K562 (cell line): Measurements from ENCODE around the gene DGCR8. TPM values are rescaled to one million over a fixed set of nuclear protein-coding genes. Genes with fewer than 3 reads are reported as not detected.

ENCODE experiments used
- CBX1 ChIP-seq: sonication (generic); IDR thresholded peaks from 2 replicates; pipeline ENCODE4 v1.6.1; 2016; ENCODE audit warnings: antibody characterized with exemption, low read depth, mild to moderate bottlenecking
- CLOCK ChIP-seq: fragments of 250-450 bp; sonication (Bioruptor Pico); IDR thresholded peaks from 2 replicates; pipeline ENCODE4 v1.4.0; 2020; ENCODE audit warnings: mild to moderate bottlenecking, moderate library complexity, borderline replicate concordance
- EP300 ChIP-seq: IDR thresholded peaks from 2 replicates; pipeline ENCODE4 v1.6.1; 2012; ENCODE audit warnings: low read length, improper control_type of control experiment
- JUN ChIP-seq, 2 experiments: sonication (generic) in 1 of 2; formaldehyde crosslinking in 1 of 2; IDR thresholded peaks; 2 replicates each; pipeline versions ENCODE4 v1.6.1 to v1.8.0; 2012 to 2022; ENCODE audit warnings: borderline replicate concordance in 2 of 2, mild to moderate bottlenecking in 2 of 2, improper control_type of control experiment in 1 of 2, low read depth in 1 of 2, low read length in 1 of 2, missing genetic modification reagents in 1 of 2
- PHB2 ChIP-seq: fragments of 450-650 bp; IDR thresholded peaks from 2 replicates; pipeline ENCODE4 v1.6.1; 2017; ENCODE audit warnings: low read depth
- RBM14 ChIP-seq: fragments of 200-400 bp; formaldehyde crosslinking; IDR thresholded peaks from 2 replicates; pipeline ENCODE4 v1.6.1; 2018; ENCODE audit warnings: low read depth, mild to moderate bottlenecking, low read length, moderate library complexity, borderline replicate concordance; ENCODE audit not compliant: insufficient read depth
- SIX5 ChIP-seq, 2 experiments: IDR thresholded peaks; 2 replicates each; pipeline ENCODE4 v1.6.1; 2011; ENCODE audit warnings: low read length in 2 of 2, borderline replicate concordance in 1 of 2, low read depth in 1 of 2, mild to moderate bottlenecking in 1 of 2, moderate library complexity in 1 of 2; ENCODE audit not compliant: insufficient read depth in 1 of 2
- ZHX1 ChIP-seq: fragments of 150-350 bp; conservative IDR thresholded peaks from 2 replicates; pipeline ENCODE4 v1.6.1; 2014; ENCODE audit warnings: low read length
- ZNF12 ChIP-seq: sonication (generic); formaldehyde crosslinking; IDR thresholded peaks from 2 replicates; pipeline ENCODE4 v1.4.0; 2020; ENCODE audit warnings: mild to moderate bottlenecking, missing genetic modification reagents
- polyA plus RNA-seq, 8 experiments: library from polyadenylated mRNA; depleted of rRNA in 4 of 8; stranded (reverse) in 5 of 8; unstranded in 3 of 8; fragments of >200 nt; fragmentation: Nextera tagmentation in 2 of 8; fragmentation: Illumina TruSeq in 1 of 8; extraction: Ambion mirVana in 2 of 8; extraction: Trizol in 1 of 8; gene quantifications; 2 replicates each; pipeline versions ENCODE4 v1.2.1 to v1.2.3, GENCODE V29; 2011 to 2014; ENCODE audit warnings: inconsistent platforms in 1 of 8, missing spikeins in 1 of 8
- total RNA-seq, 7 experiments: library from RNA; depleted of rRNA in 6 of 7; stranded (reverse); fragments of >200 nt in 6 of 7; fragmentation: Illumina TruSeq in 2 of 7; extraction: Trizol in 2 of 7; gene quantifications; 2 replicates each; pipeline versions ENCODE4 v1.2.1 to v1.2.3, GENCODE V29; 2011 to 2021; ENCODE audit warnings: low replicate concordance in 1 of 7
- TF ChIP-seq, protein P1 (sequence below): sonication (generic); formaldehyde crosslinking; IDR thresholded peaks from 2 replicates; pipeline ENCODE4 v1.8.0; 2022; ENCODE audit warnings: missing genetic modification reagents, mild to moderate bottlenecking, moderate library complexity, borderline replicate concordance

Gene DGCR8
- total and polyA plus RNA-seq, 9 of the 15 experiments (the other 6 are each of a cell fraction or from before 2014, with no cell fraction given) = 5.9 to 144 (median 80.1) TPM

GRCh38 chr22:20145832-20146223, 65.8 kb downstream of the DGCR8 start (continued):
- TF ChIP-seq RBM14 (peak; percentile 42; the same call in 1 of the 2 replicates), SIX5 (IDR thresholded peaks at IDR 0.05; ENCODE audit: borderline replicate concordance in 1 of 2, insufficient read depth in 1 of 2, low read depth in 1 of 2, low read length in 2 of 2) (no peak), CBX1 (no peak), JUN (IDR thresholded peaks at IDR 0.05; ENCODE audit: borderline replicate concordance, low read depth, low read length) (no peak), JUN (CRISPR knock-in tag; IDR thresholded peaks at IDR 0.05; ENCODE audit: borderline replicate concordance) (no peak), ZHX1 (no peak), EP300 (no peak), CLOCK (CRISPR knock-in tag) (no peak), ZNF12 (CRISPR knock-in tag) (no peak), PHB2 (no peak)
- TF ChIP-seq, protein P1, sequence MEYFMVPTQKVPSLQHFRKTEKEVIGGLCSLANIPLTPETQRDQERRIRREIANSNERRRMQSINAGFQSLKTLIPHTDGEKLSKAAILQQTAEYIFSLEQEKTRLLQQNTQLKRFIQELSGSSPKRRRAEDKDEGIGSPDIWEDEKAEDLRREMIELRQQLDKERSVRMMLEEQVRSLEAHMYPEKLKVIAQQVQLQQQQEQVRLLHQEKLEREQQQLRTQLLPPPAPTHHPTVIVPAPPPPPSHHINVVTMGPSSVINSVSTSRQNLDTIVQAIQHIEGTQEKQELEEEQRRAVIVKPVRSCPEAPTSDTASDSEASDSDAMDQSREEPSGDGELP = peak; percentile 20; the same call in 1 of the 2 replicates
